Prostate gland (tissue), 2 donors: ENCODE data around the gene SAMM50. TPM values are rescaled to one million over a fixed set of nuclear protein-coding genes. Genes with fewer than 3 reads are reported as not detected.

ENCODE experiments used
- DNase-seq: peaks from one replicate; pipeline ENCODE4 v3.0.0-alpha.2; 2019; ENCODE audit warnings: low spot score
- H3K27ac ChIP-seq, 2 donors: fragments of 200-600 bp; sonication (generic); 2 replicates each; pipeline ENCODE4 v1.5.1; 2017 to 2019
- H3K27me3 ChIP-seq: fragments of 200-600 bp; sonication (generic); replicated peaks from 2 replicates; pipeline ENCODE4 v1.5.1; 2019; ENCODE audit not compliant: insufficient read depth
- H3K36me3 ChIP-seq, 2 donors: fragments of 200-600 bp; sonication (generic); 1 replicate in 1 of 2; 2 replicates in 1 of 2; pipeline versions ENCODE4 v1.5.1 to v1.8.1; 2017 to 2019
- H3K4me1 ChIP-seq: fragments of 200-600 bp; sonication (generic); replicated peaks from 2 replicates; pipeline ENCODE4 v1.5.1; 2019
- H3K4me3 ChIP-seq, 2 donors: fragments of 200-600 bp; sonication (generic); 2 replicates each; pipeline ENCODE4 v1.5.1; 2017 to 2019
- H3K9me3 ChIP-seq: fragments of 200-600 bp; sonication (generic); 2 replicates; pipeline ENCODE4 v1.5.1; 2017
- POLR2A ChIP-seq: fragments of 450-650 bp; IDR thresholded peaks from one replicate; pipeline ENCODE4 v1.6.1; 2016; ENCODE audit warnings: antibody characterized with exemption, mild to moderate bottlenecking
- POLR2AphosphoS5 ChIP-seq: sonication (generic); formaldehyde crosslinking; IDR thresholded peaks from one replicate; pipeline ENCODE4 v1.6.1; 2017; ENCODE audit warnings: antibody characterized with exemption
- WGBS: methylation state at CpG from one replicate; pipeline ENCODE4 v1.1.5; 2018; 5-methylcytosine and 5-hydroxymethylcytosine counted together
- intact Hi-C: fragments of 100-400 bp; cut with DNase I; formaldehyde crosslinking; loops from one replicate; pipeline ENCODE4 v1.14.2; 2022
- total RNA-seq, 2 donors: library from RNA; depleted of rRNA; stranded (reverse); fragments of >200 nt; gene quantifications; one replicate each; pipeline ENCODE4 v1.1.0, GENCODE V29; 2016
- TF ChIP-seq, protein P1 (sequence below), 4 experiments: fragments of 200-600 bp in 2 of 4; fragments of 450-650 bp in 2 of 4; sonication (generic) in 2 of 4; IDR thresholded peaks; 1 replicate in 3 of 4; 2 replicates in 1 of 4; pipeline ENCODE4 v1.5.1; 2016 to 2019; ENCODE audit warnings: antibody characterized with exemption in 4 of 4, mild to moderate bottlenecking in 2 of 4, moderate library complexity in 2 of 4

SAMM50 gene
- total RNA-seq, 2 donors from 2014 or later, result 32.3 to 43.2 TPM

GRCh38 chr22:44025171-44026065 is 70.2 kb downstream of the SAMM50 start:
- WGBS, result 88% methylated on average over 26 of the region's 26 CpGs
- H3K27ac ChIP-seq, result peak overlapping the region; percentile 66 to 71
- H3K9me3 ChIP-seq, result no peaks in the 10 kb centered on the region
- no peak for DNase-seq
- no peaks in the 10 kb centered on the region for H3K27me3 ChIP-seq
- no peaks in the 10 kb centered on the region for H3K4me1 ChIP-seq
- no peaks in the 10 kb centered on the region for H3K36me3 ChIP-seq
- intact Hi-C loops, result no loop called here
- TF ChIP-seq, protein P1, sequence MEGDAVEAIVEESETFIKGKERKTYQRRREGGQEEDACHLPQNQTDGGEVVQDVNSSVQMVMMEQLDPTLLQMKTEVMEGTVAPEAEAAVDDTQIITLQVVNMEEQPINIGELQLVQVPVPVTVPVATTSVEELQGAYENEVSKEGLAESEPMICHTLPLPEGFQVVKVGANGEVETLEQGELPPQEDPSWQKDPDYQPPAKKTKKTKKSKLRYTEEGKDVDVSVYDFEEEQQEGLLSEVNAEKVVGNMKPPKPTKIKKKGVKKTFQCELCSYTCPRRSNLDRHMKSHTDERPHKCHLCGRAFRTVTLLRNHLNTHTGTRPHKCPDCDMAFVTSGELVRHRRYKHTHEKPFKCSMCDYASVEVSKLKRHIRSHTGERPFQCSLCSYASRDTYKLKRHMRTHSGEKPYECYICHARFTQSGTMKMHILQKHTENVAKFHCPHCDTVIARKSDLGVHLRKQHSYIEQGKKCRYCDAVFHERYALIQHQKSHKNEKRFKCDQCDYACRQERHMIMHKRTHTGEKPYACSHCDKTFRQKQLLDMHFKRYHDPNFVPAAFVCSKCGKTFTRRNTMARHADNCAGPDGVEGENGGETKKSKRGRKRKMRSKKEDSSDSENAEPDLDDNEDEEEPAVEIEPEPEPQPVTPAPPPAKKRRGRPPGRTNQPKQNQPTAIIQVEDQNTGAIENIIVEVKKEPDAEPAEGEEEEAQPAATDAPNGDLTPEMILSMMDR (IDR thresholded peaks at IDR 0.05), result no peak
- TF ChIP-seq POLR2AphosphoS5 (no peak), POLR2A (no peak)
- peak overlapping the region in 1 of 2 donors; percentile 48 for H3K4me3 ChIP-seq

DNA sequence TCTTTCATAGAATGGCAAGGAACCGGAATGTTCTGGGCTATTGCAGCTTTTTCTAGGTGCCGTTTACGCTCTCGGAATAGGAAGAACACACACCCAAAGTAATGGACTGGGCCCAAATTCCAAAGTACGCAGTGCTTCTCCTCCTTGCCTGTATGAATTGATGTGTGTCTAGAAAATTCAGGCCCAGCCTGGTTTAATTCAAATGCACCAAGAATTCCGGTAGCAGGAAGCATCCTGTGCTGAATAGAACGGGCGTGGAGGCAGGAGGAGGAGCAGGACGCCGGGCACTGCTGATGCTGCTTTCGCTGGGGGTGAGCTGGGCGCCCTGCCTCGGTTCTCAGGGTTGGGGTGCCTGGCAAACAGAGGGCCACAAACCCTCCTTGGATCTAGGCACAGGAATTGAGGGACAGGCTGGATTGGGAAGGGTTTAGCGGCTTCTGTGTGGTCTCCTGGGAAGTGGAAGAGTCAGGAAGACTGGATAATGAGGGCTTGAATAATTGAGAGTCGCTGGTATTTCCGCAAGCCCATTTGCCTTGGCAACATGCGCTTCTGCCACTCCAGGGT is 70.9 kb downstream of the SAMM50 start:
- no peak for TF ChIP-seq POLR2AphosphoS5
- no peak for TF ChIP-seq POLR2A
- TF ChIP-seq, protein P1 (IDR thresholded peaks at IDR 0.05), result no peak
- H3K36me3 ChIP-seq, result no peaks in the 10 kb centered on the region
- H3K27me3 ChIP-seq, result no peaks in the 10 kb centered on the region
- no peak overlapping the region for H3K4me3 ChIP-seq
- H3K27ac ChIP-seq, result peak overlapping the region; percentile 39 to 71
- H3K9me3 ChIP-seq, result no peaks in the 10 kb centered on the region
- 72% methylated on average over 17 of the region's 17 CpGs for WGBS
- DNase-seq, result no peak
- H3K4me1 ChIP-seq, result no peaks in the 10 kb centered on the region
- intact Hi-C loops, result no loop called here

- H3K27me3 ChIP-seq, result no peaks in the 10 kb centered on the region
- no peak overlapping the region for H3K4me3 ChIP-seq
- peak; percentile 19 for DNase-seq
- no peaks in the 10 kb centered on the region for H3K9me3 ChIP-seq
- H3K36me3 ChIP-seq, result no peaks in the 10 kb centered on the region
- intact Hi-C loops, result no loop called here
- peak overlapping the region; percentile 39 to 71 for H3K27ac ChIP-seq
- WGBS, result 78% methylated on average over 28 of the region's 28 CpGs
- no peaks in the 10 kb centered on the region for H3K4me1 ChIP-seq
- TF ChIP-seq, protein P1 (IDR thresholded peaks at IDR 0.05), result no peak
- TF ChIP-seq POLR2AphosphoS5, result no peak
- TF ChIP-seq POLR2A, result no peak
Measured at GRCh38 chr22:44026630-44027511, 71.6 kb downstream of the SAMM50 start.

DNA sequence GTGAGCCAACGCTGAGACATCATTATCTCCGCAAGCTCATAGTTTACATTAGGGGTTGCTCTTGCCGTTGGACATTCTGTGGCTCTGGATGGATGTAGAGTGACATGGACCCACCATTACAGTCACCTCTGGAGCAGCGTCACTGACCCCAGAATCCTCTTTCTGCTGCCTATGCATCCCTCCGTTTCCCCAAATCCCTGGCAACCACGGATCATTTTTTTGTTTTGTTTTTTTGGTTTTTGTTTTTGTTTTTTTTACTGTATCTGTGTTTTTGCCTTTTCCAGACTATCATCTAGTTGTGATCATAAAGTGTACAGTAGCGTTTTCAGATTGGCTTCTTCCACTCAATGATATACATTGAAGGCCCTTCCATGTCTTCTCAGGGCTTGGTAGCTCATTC is 72.8 kb downstream of the SAMM50 start:
- TF ChIP-seq POLR2AphosphoS5, result no peak
- TF ChIP-seq, protein P1 (IDR thresholded peaks at IDR 0.05), result no peak
- TF ChIP-seq POLR2A, result no peak
- H3K4me3 ChIP-seq, result no peak overlapping the region
- H3K27ac ChIP-seq, result no peak overlapping the region
- H3K27me3 ChIP-seq, result no peaks in the 10 kb centered on the region
- whole genome bisulfite sequencing, result 77% methylated on average over 7 of the region's 7 CpGs
- intact Hi-C loops, result no loop called here
- H3K36me3 ChIP-seq, result no peaks in the 10 kb centered on the region
- no peaks in the 10 kb centered on the region for H3K9me3 ChIP-seq
- H3K4me1 ChIP-seq, result no peaks in the 10 kb centered on the region
- no peak for DNase-seq
